Mesothelial cell of epicardium (in vitro differentiated cells): Measurements from ENCODE around the gene C11orf54. TPM values are rescaled to one million over a fixed set of nuclear protein-coding genes. Genes with fewer than 3 reads are reported as not detected.

Experiments
- DNase-seq, 2 experiments: peaks; one replicate each; pipeline ENCODE4 v3.0.0; 2021; ENCODE audit warnings: low spot score in 2 of 2; ENCODE audit not compliant: unreplicated experiment in 2 of 2
- H3K27ac Mint-ChIP-seq: 2 replicates; pipeline ENCODE4 v1.8.0; 2021; ENCODE audit warnings: mixed read lengths
- H3K27me3 Mint-ChIP-seq: 2 replicates; pipeline ENCODE4 v1.8.0; 2021; ENCODE audit warnings: low read depth, mixed read lengths
- H3K36me3 Mint-ChIP-seq: 2 replicates; pipeline ENCODE4 v1.8.0; 2021; ENCODE audit warnings: mixed read lengths
- H3K4me1 Mint-ChIP-seq: 2 replicates; pipeline ENCODE4 v1.8.0; 2021; ENCODE audit warnings: mixed read lengths
- H3K4me3 Mint-ChIP-seq: 2 replicates; pipeline ENCODE4 v1.8.0; 2021; ENCODE audit warnings: mild to moderate bottlenecking, moderate library complexity, mixed read lengths
- H3K9me3 Mint-ChIP-seq: 2 replicates; pipeline ENCODE4 v1.8.0; 2021; ENCODE audit warnings: mixed read lengths
- CTCF ChIP-seq: fragments of 200-600 bp; sonication (generic); IDR thresholded peaks from one replicate; pipeline ENCODE4 v1.5.0; 2021; ENCODE audit warnings: antibody characterized with exemption; ENCODE audit not compliant: unreplicated experiment
- total RNA-seq: library from RNA; stranded (reverse); gene quantifications from 3 replicates; pipeline ENCODE4 v1.2.1, GENCODE V29; 2021

C11orf54 gene
- total RNA-seq, 1 donor from 2014 or later = 34.5 TPM

GRCh38 chr11:93734427-93735222 lies 6.8 kb upstream of the C11orf54 start:
- H3K4me3 Mint-ChIP-seq = no peak overlapping the region
- no peak overlapping the region for H3K27ac Mint-ChIP-seq
- H3K4me1 Mint-ChIP-seq = peaks cover 38% of the 10 kb centered on the region
- peaks cover 38% of the 10 kb centered on the region for H3K36me3 Mint-ChIP-seq
- TF ChIP-seq CTCF = no peak
- H3K9me3 Mint-ChIP-seq = no peaks in the 10 kb centered on the region
- no peak for DNase-seq
- H3K27me3 Mint-ChIP-seq = no peaks in the 10 kb centered on the region

DNA sequence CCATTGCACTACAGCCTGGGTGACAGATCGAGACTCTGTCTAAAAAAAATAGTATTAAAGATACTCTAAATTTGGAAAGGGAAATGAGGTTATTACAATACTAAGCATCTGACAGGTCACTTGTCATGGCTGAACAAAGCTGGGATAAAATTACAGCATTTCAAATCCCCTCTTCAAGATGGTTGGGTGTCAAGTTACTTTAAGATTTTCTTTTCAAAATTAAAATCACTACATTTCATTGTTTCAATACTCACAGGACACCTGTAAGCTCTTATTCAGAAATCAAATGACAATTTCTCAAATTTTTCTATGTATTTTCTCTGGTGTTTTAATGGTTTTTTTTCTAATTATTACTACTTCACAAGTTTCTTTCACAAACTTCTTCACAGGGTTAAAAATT lies 5.8 kb upstream of the C11orf54 start:
- H3K27ac Mint-ChIP-seq = peak overlapping the region; percentile 85
- no peak for DNase-seq
- peaks cover 33% of the 10 kb centered on the region for H3K36me3 Mint-ChIP-seq
- H3K27me3 Mint-ChIP-seq = no peaks in the 10 kb centered on the region
- H3K9me3 Mint-ChIP-seq = no peaks in the 10 kb centered on the region
- H3K4me3 Mint-ChIP-seq = no peak overlapping the region
- peaks cover 46% of the 10 kb centered on the region for H3K4me1 Mint-ChIP-seq
- TF ChIP-seq CTCF = no peak

DNA sequence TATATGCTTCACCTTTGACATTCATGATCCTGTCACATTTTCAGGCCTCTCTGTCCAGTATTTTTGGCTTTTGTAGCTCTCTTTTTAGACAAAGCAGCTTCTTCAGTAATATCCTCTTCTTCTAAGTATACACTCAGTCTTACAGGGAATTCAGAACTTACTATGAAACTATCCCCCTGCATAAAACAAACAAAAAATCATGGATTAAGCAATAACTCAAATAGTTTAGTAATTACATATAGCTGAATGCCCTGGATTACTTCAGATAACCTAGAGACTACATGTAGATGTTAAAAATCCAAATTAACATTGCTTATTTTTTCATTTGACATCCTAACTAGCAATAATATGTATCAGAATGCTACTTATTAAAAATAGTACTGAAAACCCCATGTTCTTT lies 5.3 kb upstream of the C11orf54 start:
- Mint-ChIP-seq H3K27ac (peak overlapping the region; percentile 85), H3K27me3 (no peaks in the 10 kb centered on the region), H3K9me3 (no peaks in the 10 kb centered on the region), H3K36me3 (peaks cover 33% of the 10 kb centered on the region), H3K4me1 (peaks cover 46% of the 10 kb centered on the region), H3K4me3 (no peak overlapping the region)
- no peak for TF ChIP-seq CTCF
- DNase-seq = no peak

- H3K4me1 Mint-ChIP-seq = peaks cover 53% of the 10 kb centered on the region
- peaks cover 26% of the 10 kb centered on the region for H3K36me3 Mint-ChIP-seq
- DNase-seq = no peak
- TF ChIP-seq CTCF = no peak
- H3K27ac Mint-ChIP-seq = peak overlapping the region; percentile 79
- H3K27me3 Mint-ChIP-seq = no peaks in the 10 kb centered on the region
- no peaks in the 10 kb centered on the region for H3K9me3 Mint-ChIP-seq
- peak overlapping the region; percentile 100 for H3K4me3 Mint-ChIP-seq
Observed at GRCh38 chr11:93737904-93738612, 3.4 kb upstream of the C11orf54 start.

DNA sequence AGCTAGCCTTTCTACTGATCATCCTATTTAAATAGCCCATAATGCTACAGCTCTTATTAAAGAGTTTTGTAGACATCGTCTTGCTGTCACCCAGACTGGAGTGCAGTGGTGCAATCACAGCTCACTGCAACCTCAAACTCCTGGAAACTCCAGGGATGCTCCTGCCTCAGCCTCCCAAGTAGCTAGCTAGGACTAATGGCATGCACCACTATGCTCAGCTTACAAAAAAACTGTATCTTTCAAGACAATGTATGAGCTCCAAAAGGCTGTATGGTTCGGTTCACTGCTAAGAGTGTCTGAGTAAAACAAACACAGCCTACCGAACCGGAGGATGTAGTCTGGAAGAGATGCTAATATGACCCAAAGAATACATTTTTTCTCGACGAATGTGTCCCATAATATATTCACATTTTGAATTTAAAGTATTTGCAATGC lies 2.8 kb upstream of the C11orf54 start:
- Mint-ChIP-seq H3K4me1 (peaks cover 53% of the 10 kb centered on the region), H3K9me3 (no peaks in the 10 kb centered on the region), H3K27ac (peak overlapping the region; percentile 79), H3K4me3 (peak overlapping the region; percentile 100), H3K27me3 (no peaks in the 10 kb centered on the region), H3K36me3 (peaks cover 24% of the 10 kb centered on the region)
- no peak for DNase-seq
- TF ChIP-seq CTCF = no peak
